Measurements from ENCODE around the gene ATRNL1. TPM values are rescaled to one million over a fixed set of nuclear protein-coding genes. Genes with fewer than 3 reads are reported as not detected.
"Not testable (repeated sequence)": the region's sequence is repeated elsewhere in the genome, so short reads cannot be mapped to it uniquely, and the experiment has no call there.

Gene ATRNL1
- total RNA-seq, 4 donors from 2014 or later: 0.93 to 19.0 (median 8.7) TPM

GRCh38 chr10:115173915-115174443 is 80.8 kb downstream of the ATRNL1 start:
- Histone ChIP-seq H3K27me3 (no peaks in the 10 kb centered on the region), H3K36me3 (no peaks in the 10 kb centered on the region), H3K27ac (no peak overlapping the region), H3K9me3 (no peaks in the 10 kb centered on the region), H3K4me1 (no peaks in the 10 kb centered on the region), H3K4me3 (no peak overlapping the region)
- no peak for ATAC-seq
- WGBS, 2 donors (ENCODE audit: low coverage in 1 of 2): 73 to 86% methylated on average over 1 to 3 of the region's 3 CpGs
- TF ChIP-seq EP300 (IDR thresholded peaks at IDR 0.05) (no peak), POLR2AphosphoS5 (IDR thresholded peaks at IDR 0.05) (no peak)

- H3K9me3 ChIP-seq, H3K4me1 ChIP-seq, H3K4me3 ChIP-seq, H3K27me3 ChIP-seq, H3K27ac ChIP-seq, ATAC-seq, H3K36me3 ChIP-seq: not testable (repeated sequence)
- WGBS, 2 donors (ENCODE audit: low coverage in 1 of 2): 63 to 100% methylated on average over 2 of the region's 2 CpGs
These were observed 114.1 kb downstream of the ATRNL1 start for GRCh38 chr10:115207276-115207675.

- Histone ChIP-seq H3K4me1 (no peaks in the 10 kb centered on the region), H3K27me3 (no peaks in the 10 kb centered on the region), H3K36me3 (no peaks in the 10 kb centered on the region), H3K27ac (no peak overlapping the region), H3K9me3 (no peaks in the 10 kb centered on the region), H3K4me3 (no peak overlapping the region)
- TF ChIP-seq POLR2AphosphoS5 (IDR thresholded peaks at IDR 0.05): no peak
- TF ChIP-seq CTCF (IDR thresholded peaks at IDR 0.05): no peak
- TF ChIP-seq EP300 (IDR thresholded peaks at IDR 0.05): no peak
- TF ChIP-seq POLR2A (IDR thresholded peaks at IDR 0.05): no peak
- 67 to 80% methylated on average over 1 of the region's 1 CpG for WGBS, 2 donors (ENCODE audit: low coverage in 1 of 2)
- no peak for ATAC-seq
These were observed 116.0 kb downstream of the ATRNL1 start for GRCh38 chr10:115209133-115209532.

- Histone ChIP-seq H3K4me3 (no peak overlapping the region), H3K36me3 (no peaks in the 10 kb centered on the region), H3K4me1 (no peaks in the 10 kb centered on the region), H3K27ac (no peak overlapping the region), H3K27me3 (no peaks in the 10 kb centered on the region), H3K9me3 (no peaks in the 10 kb centered on the region)
- ATAC-seq: no peak
- WGBS, 2 donors (ENCODE audit: low coverage in 1 of 2): 83% methylated on average over 2 of the region's 2 CpGs; no CpG with 5 or more reads in 1 of the 2 donors
- TF ChIP-seq POLR2A (IDR thresholded peaks at IDR 0.05): no peak
- TF ChIP-seq CTCF (IDR thresholded peaks at IDR 0.05): no peak
- no peak for TF ChIP-seq POLR2AphosphoS5 (IDR thresholded peaks at IDR 0.05)
- no peak for TF ChIP-seq EP300 (IDR thresholded peaks at IDR 0.05)
These were observed 121.7 kb downstream of the ATRNL1 start for GRCh38 chr10:115214829-115215228.

GRCh38 chr10:115219203-115219602 is 126.0 kb downstream of the ATRNL1 start:
- Histone ChIP-seq H3K27me3 (no peaks in the 10 kb centered on the region), H3K9me3 (peaks cover 0 to 8% (median 0%) of the 10 kb centered on the region in 3 donors), H3K27ac (no peak overlapping the region), H3K36me3 (no peaks in the 10 kb centered on the region), H3K4me1 (no peaks in the 10 kb centered on the region), H3K4me3 (no peak overlapping the region)
- WGBS, 2 donors (ENCODE audit: low coverage in 1 of 2): 88 to 92% methylated on average over 3 of the region's 3 CpGs
- no peak for TF ChIP-seq POLR2A (IDR thresholded peaks at IDR 0.05)
- TF ChIP-seq EP300 (IDR thresholded peaks at IDR 0.05): no peak
- TF ChIP-seq CTCF (IDR thresholded peaks at IDR 0.05): no peak
- TF ChIP-seq POLR2AphosphoS5 (IDR thresholded peaks at IDR 0.05): no peak
- no peak for ATAC-seq

- H3K27ac ChIP-seq: no peak overlapping the region
- no peaks in the 10 kb centered on the region for H3K27me3 ChIP-seq
- no peaks in the 10 kb centered on the region for H3K4me1 ChIP-seq
- TF ChIP-seq POLR2A (IDR thresholded peaks at IDR 0.05) (no peak), EP300 (IDR thresholded peaks at IDR 0.05) (no peak), CTCF (IDR thresholded peaks at IDR 0.05) (no peak), POLR2AphosphoS5 (IDR thresholded peaks at IDR 0.05) (no peak)
- no peaks in the 10 kb centered on the region for H3K36me3 ChIP-seq
- no peak overlapping the region for H3K4me3 ChIP-seq
- no peak for ATAC-seq
- peaks cover 0 to 8% (median 0%) of the 10 kb centered on the region in 3 donors for H3K9me3 ChIP-seq
These were observed 128.9 kb downstream of the ATRNL1 start for GRCh38 chr10:115222039-115222438.
